GM21723 (cell line): ENCODE results near the gene WAS.
"Not testable (repeated sequence)": the region's sequence is repeated elsewhere in the genome, so short reads cannot be mapped to it uniquely, and the experiment has no call there.

Source experiments
- ATAC-seq: cut with Tn5 transposase; IDR thresholded peaks from one replicate; pipeline ENCODE4 v1.9.1; 2021; ENCODE audit warnings: mild to moderate bottlenecking, moderate library complexity; ENCODE audit not compliant: unreplicated experiment

WAS gene

DNA sequence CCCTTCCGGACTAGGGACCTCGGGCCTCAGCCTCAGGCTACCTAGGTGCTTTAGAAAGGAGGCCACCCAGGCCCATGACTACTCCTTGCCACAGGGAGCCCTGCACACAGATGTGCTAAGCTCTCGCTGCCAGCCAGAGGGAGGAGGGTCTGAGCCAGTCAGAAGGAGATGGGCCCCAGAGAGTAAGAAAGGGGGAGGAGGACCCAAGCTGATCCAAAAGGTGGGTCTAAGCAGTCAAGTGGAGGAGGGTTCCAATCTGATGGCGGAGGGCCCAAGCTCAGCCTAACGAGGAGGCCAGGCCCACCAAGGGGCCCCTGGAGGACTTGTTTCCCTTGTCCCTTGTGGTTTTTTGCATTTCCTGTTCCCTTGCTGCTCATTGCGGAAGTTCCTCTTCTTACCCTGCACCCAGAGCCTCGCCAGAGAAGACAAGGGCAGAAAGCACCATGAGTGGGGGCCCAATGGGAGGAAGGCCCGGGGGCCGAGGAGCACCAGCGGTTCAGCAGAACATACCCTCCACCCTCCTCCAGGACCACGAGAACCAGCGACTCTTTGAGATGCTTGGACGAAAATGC is at the start of gene WAS:
Gene WAS, plus strand, starts transcription at position 389 of the 572 bp plus-strand sequence. Its CDS starts 55 bp downstream, at position 444.
- peak; percentile 79 for ATAC-seq

GRCh38 chrX:48636301-48636700 is 47.3 kb upstream of the WAS start:
- no peak for ATAC-seq

DNA sequence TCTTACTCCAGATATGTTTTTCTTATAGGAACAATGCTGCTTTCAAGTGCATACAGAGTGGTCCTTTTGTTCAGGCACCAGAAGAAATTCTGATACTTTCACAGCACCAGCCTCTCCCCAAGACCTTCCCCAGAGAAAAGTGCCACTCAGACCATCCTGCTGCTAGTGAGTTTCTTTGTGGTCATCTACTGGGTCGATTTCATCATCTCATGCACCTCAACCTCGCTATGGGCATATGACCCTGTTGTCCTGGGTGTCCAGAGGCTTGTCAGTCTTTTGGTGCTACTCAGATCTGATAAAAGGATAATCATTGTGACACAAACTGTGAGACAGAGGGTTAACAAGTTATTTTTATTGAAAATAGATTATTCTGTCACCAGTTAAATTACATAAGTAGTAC is 46.8 kb upstream of the WAS start:
- ATAC-seq = no peak

DNA sequence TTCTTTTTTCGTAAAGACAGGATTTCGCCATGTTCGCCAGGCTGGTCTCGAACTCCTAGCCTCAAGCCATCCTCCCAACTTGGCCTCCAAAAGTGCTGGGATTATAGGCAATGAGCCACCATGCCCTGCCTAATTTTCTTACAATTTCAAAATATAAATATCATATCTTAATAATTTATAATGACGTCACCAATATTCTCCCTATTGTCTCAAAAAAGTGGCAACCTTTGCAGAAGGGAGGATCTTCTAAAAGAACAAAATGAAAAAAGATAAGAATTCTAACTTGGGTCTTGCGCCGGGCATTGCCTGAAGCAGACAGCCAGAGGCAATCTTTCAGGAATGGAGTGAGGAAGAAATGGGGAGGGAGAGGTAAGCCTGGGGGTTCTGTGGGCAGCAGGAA is 37.9 kb upstream of the WAS start:
- no peak for ATAC-seq

DNA sequence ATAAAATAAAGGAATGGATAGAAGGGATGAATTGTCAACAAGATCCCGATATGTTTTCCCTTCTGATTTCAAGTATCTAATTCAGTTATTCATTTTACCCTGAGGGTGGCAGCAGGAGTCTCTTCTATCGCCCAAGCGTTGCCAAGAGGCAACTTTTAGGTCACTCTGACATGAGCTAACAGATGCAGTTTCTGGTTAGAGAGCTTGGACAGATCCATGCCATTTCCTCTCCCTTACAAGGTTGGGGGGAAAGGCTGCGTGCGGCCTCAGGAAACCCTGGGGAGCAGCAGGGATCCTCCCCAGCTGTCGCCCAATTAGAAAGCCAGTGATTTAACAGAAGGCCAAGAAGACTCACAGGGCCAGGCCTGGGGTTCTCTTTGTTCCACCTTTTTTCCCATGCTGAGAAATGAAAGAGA is 35.3 kb upstream of the WAS start:
- no peak for ATAC-seq

GRCh38 chrX:48649102-48649501 is 34.5 kb upstream of the WAS start:
- no peak for ATAC-seq

DNA sequence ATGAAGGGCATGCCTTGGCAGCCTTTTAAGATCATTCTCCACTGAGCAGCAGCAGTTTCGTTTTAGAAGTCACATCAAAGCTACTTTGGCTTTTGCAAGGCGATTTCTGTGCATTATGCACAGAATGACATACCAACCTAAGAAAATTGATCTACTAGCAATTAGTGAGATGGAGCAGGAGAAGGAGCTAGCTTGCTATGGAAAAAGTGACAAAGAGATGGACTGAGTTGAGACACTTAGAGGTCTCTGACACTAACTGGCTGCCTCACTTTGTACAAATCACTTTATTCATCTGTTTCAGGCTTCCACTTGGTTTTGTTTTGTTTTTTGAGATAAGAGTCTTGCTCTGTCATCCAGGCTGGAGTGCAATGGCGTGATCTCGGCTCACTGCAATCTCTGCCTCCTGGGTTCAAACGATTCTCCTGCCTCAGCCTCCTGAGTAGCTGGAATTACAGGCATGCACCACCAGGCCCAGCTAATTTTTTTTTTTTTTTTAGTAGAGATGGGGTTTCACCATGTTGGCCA is 31.5 kb upstream of the WAS start:
- not testable (repeated sequence) for ATAC-seq

DNA sequence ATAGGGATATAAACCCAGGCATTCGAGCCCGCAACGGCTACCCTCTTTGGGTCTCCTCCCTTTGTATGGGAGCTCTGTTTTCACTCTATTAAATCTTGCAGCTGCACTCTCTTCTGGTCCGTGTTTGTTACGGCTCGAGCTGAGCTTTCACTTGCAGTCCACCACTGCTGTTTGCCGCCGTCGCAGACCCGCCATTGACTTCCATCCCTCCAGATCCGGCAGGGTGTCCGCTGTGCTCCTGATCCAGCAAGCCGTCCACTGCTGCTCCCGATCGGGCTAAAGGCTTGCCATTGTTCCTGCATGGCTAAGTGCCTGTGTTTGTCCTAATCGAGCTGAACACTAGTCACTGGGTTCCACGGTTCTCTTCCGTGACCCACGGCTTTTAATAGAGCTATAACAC is 28.9 kb upstream of the WAS start:
- ATAC-seq = not testable (repeated sequence)

- not testable (repeated sequence) for ATAC-seq
These were observed 23.9 kb upstream of the WAS start for GRCh38 chrX:48659686-48660085.

GRCh38 chrX:48663241-48663640 is 20.4 kb upstream of the WAS start:
- ATAC-seq = no peak

DNA sequence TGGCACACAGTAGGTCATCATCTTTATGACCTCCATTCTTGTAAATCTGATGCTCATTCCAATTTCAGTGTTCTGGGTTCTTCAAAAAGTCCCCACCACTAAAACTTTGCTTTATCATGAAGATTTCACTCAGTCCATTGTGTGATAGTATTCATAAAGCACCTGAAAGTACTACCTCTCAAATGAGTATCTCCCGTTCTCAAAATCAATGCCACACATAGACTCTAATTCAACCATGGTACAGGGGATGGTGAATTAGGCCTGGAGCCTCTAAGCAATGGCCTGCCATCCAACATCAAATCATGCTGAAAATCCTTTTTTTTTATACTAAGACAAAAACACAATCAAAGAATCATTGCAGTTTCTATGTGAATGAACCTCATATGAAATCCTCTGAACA is 19.4 kb upstream of the WAS start:
- no peak for ATAC-seq

DNA sequence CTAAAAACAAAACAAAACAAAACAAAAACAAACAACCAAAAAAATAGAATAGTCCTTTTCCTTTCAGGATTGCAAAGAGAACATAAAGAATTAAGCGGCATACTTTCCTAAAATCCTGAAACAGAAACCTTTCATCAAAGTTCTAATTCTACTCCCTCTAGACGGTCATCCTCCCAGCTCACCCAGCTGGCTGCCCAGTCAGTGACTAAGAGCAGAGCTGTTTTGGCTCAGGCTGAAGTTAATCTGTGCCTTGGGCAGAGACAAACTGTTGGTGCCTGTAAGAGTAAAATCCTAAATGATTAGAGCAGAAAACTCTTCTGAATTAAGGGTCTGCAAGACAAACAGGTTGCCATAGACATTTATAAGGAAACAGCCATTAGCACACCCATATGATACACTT is 17.6 kb upstream of the WAS start:
- ATAC-seq = no peak

GRCh38 chrX:48666649-48667048 is 16.9 kb upstream of the WAS start:
- ATAC-seq = no peak

DNA sequence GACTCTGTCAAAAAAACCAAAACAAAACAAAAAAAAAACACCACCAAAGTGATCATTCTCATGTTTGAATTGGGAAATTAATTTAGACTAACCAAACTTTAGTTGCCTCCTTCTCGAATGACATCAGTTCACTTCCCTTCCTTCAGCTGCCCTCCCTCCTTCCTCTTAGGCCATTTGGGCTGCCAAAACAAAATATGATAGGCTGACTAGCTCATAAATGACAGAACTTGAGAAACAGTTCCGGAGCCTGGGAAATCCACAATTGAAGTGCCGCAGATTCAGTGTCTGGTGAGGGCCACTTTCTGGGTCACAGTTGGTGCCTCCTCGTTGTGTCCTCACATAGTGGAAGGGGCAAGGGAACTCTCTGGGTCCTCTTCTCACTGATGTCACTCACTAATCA is 16.1 kb upstream of the WAS start:
- no peak for ATAC-seq

DNA sequence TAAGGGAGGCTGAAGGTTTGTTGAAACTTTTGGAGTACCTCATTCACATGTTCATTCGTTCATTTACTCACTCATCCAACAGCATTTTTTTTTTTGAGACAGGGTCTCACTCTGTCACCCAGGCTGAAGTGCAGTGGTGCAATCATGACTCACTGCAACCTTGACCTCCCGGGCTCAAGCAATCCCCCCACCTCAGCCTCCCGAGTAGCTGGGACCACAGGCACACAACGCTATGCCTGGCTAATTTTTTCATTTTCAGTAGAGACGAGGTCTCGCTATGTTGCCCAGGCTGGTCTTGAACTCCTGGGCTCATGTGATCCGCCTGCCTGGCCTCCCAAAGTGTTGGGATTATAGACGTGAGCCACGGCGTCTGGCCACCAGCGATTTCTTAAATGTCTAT is 15.4 kb upstream of the WAS start:
- not testable (repeated sequence) for ATAC-seq

GRCh38 chrX:48676106-48676892 is 7.3 kb upstream of the WAS start:
- peak; percentile 89 for ATAC-seq

DNA sequence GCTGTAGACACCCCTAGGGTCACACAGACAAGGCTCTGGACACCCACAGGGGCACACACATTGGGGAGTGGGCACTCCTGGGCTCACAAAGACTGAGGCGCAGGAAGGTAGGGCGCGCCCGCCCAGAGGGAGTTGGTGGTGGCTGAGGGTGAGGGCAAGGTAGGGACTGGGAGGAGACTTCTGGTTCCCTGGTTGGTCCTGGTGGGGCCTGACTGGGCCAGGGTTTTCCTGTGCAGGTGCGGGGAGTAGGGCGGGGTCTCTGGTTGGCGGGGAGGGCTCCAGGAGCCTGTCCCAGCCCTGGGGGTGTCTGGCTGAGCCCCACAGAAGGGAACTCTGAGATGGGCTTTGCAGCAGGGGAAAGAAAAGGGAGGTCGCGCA is 6.7 kb upstream of the WAS start:
- peak; percentile 22 for ATAC-seq

DNA sequence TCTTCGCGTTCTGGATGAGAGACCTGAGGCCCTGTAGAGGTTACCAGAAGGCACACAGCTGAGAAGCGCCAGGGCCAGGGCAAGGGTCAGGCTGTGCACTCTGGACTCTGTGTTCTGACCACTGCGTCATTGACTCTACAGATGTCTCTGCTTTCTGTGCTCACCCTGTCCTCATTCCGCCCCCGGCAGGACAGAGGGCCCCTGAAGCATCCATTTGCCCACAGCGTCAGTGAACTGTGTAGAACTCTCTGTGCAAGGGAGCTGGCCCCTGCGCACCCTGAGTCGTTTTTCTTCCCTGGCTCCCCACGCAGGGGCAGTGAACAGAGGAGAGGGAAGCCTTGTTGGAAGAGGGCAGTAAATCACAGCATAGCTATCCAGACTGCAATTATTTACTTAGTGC is 6.1 kb upstream of the WAS start:
- ATAC-seq = no peak

- ATAC-seq = not testable (repeated sequence)
These were observed 3.1 kb upstream of the WAS start for GRCh38 chrX:48680467-48680866.

GRCh38 chrX:48680925-48681324 is 2.7 kb upstream of the WAS start:
- not testable (repeated sequence) for ATAC-seq

GRCh38 chrX:48681539-48682183 is 1.9 kb upstream of the WAS start:
- ATAC-seq = no peak

- ATAC-seq = not testable (repeated sequence)
These were observed 804 bp upstream of the WAS start for GRCh38 chrX:48682795-48683194.
